HepG2 (cell line): Measurements from ENCODE around the gene C19orf73. TPM values are rescaled to one million over a fixed set of nuclear protein-coding genes. Genes with fewer than 3 reads are reported as not detected.

ENCODE experiments used
- BRCA1 ChIP-seq: sonication (generic); formaldehyde crosslinking; IDR thresholded peaks from 2 replicates; pipeline ENCODE4 v1.4.0; 2020; ENCODE audit warnings: missing genetic modification reagents
- CENPX ChIP-seq: sonication (generic); formaldehyde crosslinking; IDR thresholded peaks from 2 replicates; pipeline ENCODE4 v1.9.0; 2021; ENCODE audit warnings: mild to moderate bottlenecking, missing genetic modification reagents, moderate library complexity
- ERF ChIP-seq: IDR thresholded peaks from 2 replicates; pipeline ENCODE4 v1.6.1; 2018; ENCODE audit warnings: missing biosample characterization, missing genetic modification reagents
- FOSL1 ChIP-seq: sonication (generic); formaldehyde crosslinking; IDR thresholded peaks from 2 replicates; pipeline ENCODE4 v1.9.0; 2021; ENCODE audit warnings: missing genetic modification reagents, borderline replicate concordance
- GABPB1 ChIP-seq: IDR thresholded peaks from 2 replicates; pipeline ENCODE4 v1.6.1; 2016; ENCODE audit warnings: mild to moderate bottlenecking, missing genetic modification reagents, moderate library complexity, missing compliant biosample characterization
- HMG20A ChIP-seq: IDR thresholded peaks from 2 replicates; pipeline ENCODE4 v1.6.1; 2016; ENCODE audit warnings: borderline replicate concordance
- HNF4A ChIP-seq: sonication (generic); formaldehyde crosslinking; IDR thresholded peaks from 2 replicates; pipeline ENCODE4 v1.4.0; 2020; ENCODE audit warnings: missing genetic modification reagents
- JARID2 ChIP-seq: sonication (generic); formaldehyde crosslinking; IDR thresholded peaks from 2 replicates; pipeline ENCODE4 v1.8.1; 2023; ENCODE audit warnings: missing genetic modification reagents, inconsistent platforms; ENCODE audit not compliant: insufficient replicate concordance
- JUN ChIP-seq: sonication (generic); formaldehyde crosslinking; IDR thresholded peaks from 2 replicates; pipeline ENCODE4 v1.4.0; 2020; ENCODE audit warnings: mild to moderate bottlenecking, missing genetic modification reagents
- MAFG ChIP-seq: sonication (generic); formaldehyde crosslinking; IDR thresholded peaks from 2 replicates; pipeline ENCODE4 v1.5.1; 2020; ENCODE audit warnings: mild to moderate bottlenecking, missing genetic modification reagents
- MAX ChIP-seq: IDR thresholded peaks from 2 replicates; pipeline ENCODE4 v1.6.1; 2012; ENCODE audit warnings: inconsistent platforms
- NKX3-1 ChIP-seq: sonication (generic); formaldehyde crosslinking; IDR thresholded peaks from 2 replicates; pipeline ENCODE4 v1.5.0; 2020; ENCODE audit warnings: missing genetic modification reagents
- RBFOX2 ChIP-seq: fragments of 200-400 bp; formaldehyde crosslinking; IDR thresholded peaks from 2 replicates; pipeline ENCODE4 v1.6.1; 2017; ENCODE audit warnings: low read depth, mild to moderate bottlenecking, low read length
- SAFB2 ChIP-seq: sonication (generic); formaldehyde crosslinking; IDR thresholded peaks from 2 replicates; pipeline ENCODE4 v1.5.1; 2020; ENCODE audit warnings: missing genetic modification reagents, low read depth, mild to moderate bottlenecking, borderline replicate concordance
- SMAD3 ChIP-seq: sonication (generic); formaldehyde crosslinking; IDR thresholded peaks from 2 replicates; pipeline ENCODE4 v1.4.0; 2020; ENCODE audit warnings: missing genetic modification reagents
- SMC3 ChIP-seq: IDR thresholded peaks from 2 replicates; pipeline ENCODE4 v1.6.1; 2011; ENCODE audit warnings: low read length, improper control_type of control experiment
- THYN1 ChIP-seq: sonication (generic); formaldehyde crosslinking; IDR thresholded peaks from 2 replicates; pipeline ENCODE4 v1.8.1; 2023; ENCODE audit warnings: low read depth, mild to moderate bottlenecking, moderate library complexity, missing genetic modification reagents, borderline replicate concordance
- YEATS2 ChIP-seq: sonication (generic); formaldehyde crosslinking; IDR thresholded peaks from 2 replicates; pipeline ENCODE4 v1.4.0; 2020; ENCODE audit warnings: missing genetic modification reagents, borderline replicate concordance
- ZBTB2 ChIP-seq: sonication (generic); formaldehyde crosslinking; IDR thresholded peaks from 2 replicates; pipeline ENCODE4 v1.8.0; 2022; ENCODE audit warnings: low read depth, missing genetic modification reagents
- ZNF205 ChIP-seq: IDR thresholded peaks from 2 replicates; pipeline ENCODE4 v1.6.1; 2018; ENCODE audit warnings: missing biosample characterization, missing genetic modification reagents
- ZNF234 ChIP-seq: sonication (generic); formaldehyde crosslinking; conservative IDR thresholded peaks from 2 replicates; pipeline ENCODE4 v1.5.1; 2020; ENCODE audit warnings: mild to moderate bottlenecking, missing genetic modification reagents
- ZNF33A ChIP-seq: sonication (generic); formaldehyde crosslinking; IDR thresholded peaks from 2 replicates; pipeline ENCODE4 v1.5.1; 2020; ENCODE audit warnings: missing genetic modification reagents, mild to moderate bottlenecking, moderate library complexity, borderline replicate concordance
- polyA plus RNA-seq, 8 experiments: library from polyadenylated mRNA; depleted of rRNA in 3 of 8; stranded (reverse) in 7 of 8; unstranded in 1 of 8; fragments of >200 nt; fragmentation: Illumina TruSeq in 4 of 8; extraction: Trizol in 4 of 8; gene quantifications; 2 replicates each; pipeline versions ENCODE4 v1.2.1 to v1.2.3, GENCODE V29; 2011 to 2016; ENCODE audit warnings: low read depth in 4 of 8, missing spikeins in 1 of 8, mixed read lengths in 1 of 8; ENCODE audit not compliant: insufficient read depth in 1 of 8
- total RNA-seq, 5 experiments: library from RNA; depleted of rRNA; stranded (reverse); fragments of >200 nt; fragmentation: Illumina TruSeq; extraction: Trizol; gene quantifications; 2 replicates each; pipeline ENCODE4 v1.2.3, GENCODE V29; 2016; ENCODE audit warnings: low read depth in 1 of 5
- TF ChIP-seq, protein P1 (sequence below): IDR thresholded peaks from 2 replicates; pipeline ENCODE4 v1.6.1; 2016; ENCODE audit warnings: low read depth, borderline replicate concordance
- TF ChIP-seq, protein P2 (sequence below): sonication (generic); IDR thresholded peaks from 2 replicates; pipeline ENCODE4 v1.6.1; 2016; ENCODE audit warnings: low read depth, borderline replicate concordance
- TF ChIP-seq, protein P3 (sequence below): sonication (generic); formaldehyde crosslinking; IDR thresholded peaks from 2 replicates; pipeline ENCODE4 v1.5.0; 2020; ENCODE audit warnings: mild to moderate bottlenecking, low read depth, missing genetic modification reagents, borderline replicate concordance
- TF ChIP-seq, protein P4 (sequence below): IDR thresholded peaks from 2 replicates; pipeline ENCODE4 v1.6.1; 2018; ENCODE audit warnings: missing genetic modification reagents

The C19orf73 gene
- total and polyA plus RNA-seq, 2 of the 13 experiments (the other 11 are each of a cell fraction or from before 2014, with no cell fraction given) = 1.4 to 1.5 TPM

DNA sequence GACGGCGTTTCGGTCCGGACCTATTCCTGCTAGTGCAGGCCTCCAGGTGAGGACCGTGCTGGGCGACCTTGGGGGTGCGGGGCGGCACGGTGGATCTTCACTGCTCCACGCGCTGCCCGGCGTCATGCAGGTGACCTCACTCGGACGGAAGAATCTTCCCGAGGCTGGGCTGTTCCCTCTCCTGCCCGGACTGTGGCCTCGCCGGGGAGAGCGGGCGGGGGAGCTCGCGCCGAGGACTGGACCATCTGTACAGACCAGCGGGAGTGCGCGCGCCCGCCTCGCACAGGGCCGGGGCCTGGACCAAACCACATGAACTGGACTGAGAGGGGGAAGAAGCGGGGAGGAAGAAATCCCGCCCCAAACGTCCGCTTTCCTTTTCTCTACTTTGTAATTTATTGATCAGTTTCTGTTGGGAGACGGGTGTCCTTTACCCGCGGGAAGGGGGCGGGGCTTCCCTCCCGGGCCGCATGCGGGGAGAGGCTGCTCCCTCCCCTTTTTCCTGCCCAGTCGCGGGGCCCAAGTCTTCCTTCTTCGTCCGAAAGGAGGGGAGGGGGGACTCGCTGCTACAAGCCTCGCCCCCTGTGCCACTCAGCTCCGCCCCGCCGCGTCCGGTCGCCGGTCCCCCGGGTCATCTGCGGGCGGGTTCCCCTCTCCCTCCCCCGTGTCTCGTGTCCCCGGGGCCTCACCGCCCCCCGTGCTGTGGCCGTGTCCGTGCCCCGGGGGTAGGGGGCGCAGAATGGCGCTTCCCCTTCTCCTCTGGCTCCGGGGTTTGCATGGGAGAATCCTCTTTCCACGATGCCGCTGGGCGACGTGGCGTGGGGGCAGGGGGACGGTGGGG lies 31.4 kb upstream of the C19orf73 start (continued):
- TF ChIP-seq, protein P1, sequence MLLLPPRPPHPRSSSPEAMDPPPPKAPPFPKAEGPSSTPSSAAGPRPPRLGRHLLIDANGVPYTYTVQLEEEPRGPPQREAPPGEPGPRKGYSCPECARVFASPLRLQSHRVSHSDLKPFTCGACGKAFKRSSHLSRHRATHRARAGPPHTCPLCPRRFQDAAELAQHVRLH (CRISPR knock-in tag) = peak; percentile 80; the same call in 1 of the 2 replicates
- TF ChIP-seq SMC3 = no peak
- peak; percentile 24; the same call in 1 of the 2 replicates for TF ChIP-seq HMG20A (CRISPR knock-in tag)
- TF ChIP-seq, protein P2, sequence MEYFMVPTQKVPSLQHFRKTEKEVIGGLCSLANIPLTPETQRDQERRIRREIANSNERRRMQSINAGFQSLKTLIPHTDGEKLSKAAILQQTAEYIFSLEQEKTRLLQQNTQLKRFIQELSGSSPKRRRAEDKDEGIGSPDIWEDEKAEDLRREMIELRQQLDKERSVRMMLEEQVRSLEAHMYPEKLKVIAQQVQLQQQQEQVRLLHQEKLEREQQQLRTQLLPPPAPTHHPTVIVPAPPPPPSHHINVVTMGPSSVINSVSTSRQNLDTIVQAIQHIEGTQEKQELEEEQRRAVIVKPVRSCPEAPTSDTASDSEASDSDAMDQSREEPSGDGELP = peak; percentile 49; the same call in 1 of the 2 replicates
- peak; percentile 66; the same call in 1 of the 2 replicates for TF ChIP-seq ZNF234 (CRISPR knock-in tag)
- TF ChIP-seq RBFOX2 = peak; percentile 73
- TF ChIP-seq ZNF205 (CRISPR knock-in tag) = no peak
- TF ChIP-seq SMAD3 (CRISPR knock-in tag) = 0 out of 2 replicates have a peak, but pooled peaks have one; percentile 17
- TF ChIP-seq ERF (CRISPR knock-in tag) = peak; percentile 20; the same call in 1 of the 2 replicates
- TF ChIP-seq YEATS2 (CRISPR knock-in tag) = no peak
- TF ChIP-seq MAX = peak; percentile 74
- TF ChIP-seq, protein P3, sequence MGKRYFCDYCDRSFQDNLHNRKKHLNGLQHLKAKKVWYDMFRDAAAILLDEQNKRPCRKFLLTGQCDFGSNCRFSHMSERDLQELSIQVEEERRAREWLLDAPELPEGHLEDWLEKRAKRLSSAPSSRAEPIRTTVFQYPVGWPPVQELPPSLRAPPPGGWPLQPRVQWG (CRISPR knock-in tag) = no peak
- no peak for TF ChIP-seq ZNF33A (CRISPR knock-in tag)
- TF ChIP-seq, protein P4, sequence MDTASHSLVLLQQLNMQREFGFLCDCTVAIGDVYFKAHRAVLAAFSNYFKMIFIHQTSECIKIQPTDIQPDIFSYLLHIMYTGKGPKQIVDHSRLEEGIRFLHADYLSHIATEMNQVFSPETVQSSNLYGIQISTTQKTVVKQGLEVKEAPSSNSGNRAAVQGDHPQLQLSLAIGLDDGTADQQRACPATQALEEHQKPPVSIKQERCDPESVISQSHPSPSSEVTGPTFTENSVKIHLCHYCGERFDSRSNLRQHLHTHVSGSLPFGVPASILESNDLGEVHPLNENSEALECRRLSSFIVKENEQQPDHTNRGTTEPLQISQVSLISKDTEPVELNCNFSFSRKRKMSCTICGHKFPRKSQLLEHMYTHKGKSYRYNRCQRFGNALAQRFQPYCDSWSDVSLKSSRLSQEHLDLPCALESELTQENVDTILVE (CRISPR knock-in tag) = peak; percentile 76; the same call in 1 of the 2 replicates
- TF ChIP-seq JUN (CRISPR knock-in tag) = 0 out of 2 replicates have a peak, but pooled peaks have one; percentile 48
- TF ChIP-seq CENPX (CRISPR knock-in tag) = no peak
- peak; percentile 83 for TF ChIP-seq JARID2 (CRISPR knock-in tag)
- TF ChIP-seq GABPB1 (CRISPR knock-in tag) = peak; percentile 75
- peak; percentile 47 for TF ChIP-seq HNF4A (CRISPR knock-in tag)
- TF ChIP-seq BRCA1 (CRISPR knock-in tag) = 0 out of 2 replicates have a peak, but pooled peaks have one; percentile 57
- TF ChIP-seq MAFG (CRISPR knock-in tag) = no peak
- no peak for TF ChIP-seq THYN1
- TF ChIP-seq FOSL1 (CRISPR knock-in tag) = no peak
- peak; percentile 27; the same call in 1 of the 2 replicates for TF ChIP-seq ZBTB2 (CRISPR knock-in tag)
- TF ChIP-seq SAFB2 (CRISPR knock-in tag) = no peak
- no peak for TF ChIP-seq NKX3-1
